Stimulated activated CD4-positive, alpha-beta T cell treated with anti-CD3 and anti-CD28 coated beads, Interleukin-4, amount 100 ng/mL, for 48 hours (primary cell): ENCODE measurements around the gene DNAJC11.
A peak's percentile ranks its signal among the peaks of the same experiment; 100 is the strongest.

ENCODE experiments used
- DNase-seq, 2 donors: peaks; one replicate each; pipeline ENCODE4 v3.0.0-alpha.2; 2020; ENCODE audit warnings: low read depth in 2 of 2

DNAJC11 gene

DNA sequence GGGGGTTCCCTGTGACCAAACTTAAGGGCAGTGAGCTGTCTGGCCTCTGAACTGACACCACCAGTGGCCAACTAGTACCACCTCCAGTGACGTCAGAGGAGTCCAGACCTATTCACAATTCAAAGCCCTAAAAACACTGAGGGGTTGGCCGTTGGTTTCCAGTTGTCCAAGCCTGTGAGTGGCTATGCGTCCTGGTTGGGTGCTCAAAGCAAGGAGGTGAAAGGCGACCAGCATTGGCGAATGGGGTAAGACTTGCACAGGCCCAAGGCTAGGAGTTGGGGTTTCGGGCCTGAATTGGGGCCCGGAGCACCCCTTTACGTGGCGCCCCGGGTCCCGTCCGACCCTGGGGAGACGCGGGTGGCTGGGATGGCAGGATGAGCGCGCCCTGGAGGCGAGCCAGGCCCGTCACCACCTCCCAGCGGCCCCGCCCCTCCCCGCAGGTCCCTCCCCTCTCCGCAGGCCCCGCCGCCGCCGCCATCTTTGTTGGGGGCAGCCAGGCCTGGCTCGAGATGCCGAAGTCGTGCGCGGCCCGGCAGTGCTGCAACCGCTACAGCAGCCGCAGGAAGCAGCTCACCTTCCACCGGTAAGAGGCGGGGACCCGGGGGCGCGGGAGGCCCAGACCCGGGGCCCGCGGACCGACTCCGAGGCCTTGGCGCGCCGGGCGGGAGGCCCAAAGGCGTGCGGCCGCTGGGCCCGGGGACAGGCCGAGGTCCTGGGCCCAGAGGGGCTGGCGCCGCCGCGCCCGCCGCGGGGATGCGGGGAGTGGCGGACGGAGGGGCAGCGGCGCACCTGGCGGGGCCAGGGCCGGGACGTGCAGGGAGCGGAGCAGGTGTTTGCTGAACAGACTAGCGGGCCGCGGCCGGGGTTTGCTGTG lies 76.7 kb downstream of the DNAJC11 start, which contains the start of gene THAP3:
Gene THAP3 (plus strand): TSS at position 159 of the 874 bp plus-strand sequence. CDS start 351 bp downstream, at position 510.
- DNase-seq: peak; percentile 85 to 90

DNA sequence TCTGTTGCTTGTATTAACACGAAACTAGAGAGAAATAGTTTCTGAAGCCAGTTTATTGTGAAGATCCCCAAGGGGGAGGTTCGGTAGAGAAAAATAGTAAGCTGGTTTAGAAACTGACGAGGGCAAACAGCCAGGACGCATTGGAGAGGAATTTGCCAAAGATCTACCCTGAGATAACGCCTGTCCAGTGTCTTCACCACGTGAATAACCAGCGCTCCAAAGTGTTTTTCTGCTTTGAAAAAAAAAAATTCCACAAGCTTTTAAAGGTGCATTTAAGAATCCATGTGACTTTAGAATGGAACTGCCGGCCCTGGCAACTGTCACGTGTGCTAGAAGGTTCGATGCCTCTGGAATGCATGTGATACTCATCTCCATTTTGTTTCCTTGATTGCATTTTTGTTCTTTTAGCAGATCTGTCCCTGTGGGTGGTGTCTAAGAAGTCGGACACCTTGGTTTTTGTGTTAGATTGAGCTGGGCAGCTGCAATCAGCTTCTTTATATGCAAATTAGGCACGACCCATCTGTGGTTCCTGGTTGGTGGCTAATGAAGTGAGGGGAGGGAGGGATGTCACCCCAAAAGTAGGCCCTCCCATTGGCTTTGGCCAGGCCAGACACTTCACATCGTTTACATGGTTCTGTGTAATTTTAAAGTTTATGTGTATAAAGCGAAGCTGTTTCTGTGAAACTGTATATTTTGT lies 78.2 kb downstream of the DNAJC11 start:
- DNase-seq: no peak

DNA sequence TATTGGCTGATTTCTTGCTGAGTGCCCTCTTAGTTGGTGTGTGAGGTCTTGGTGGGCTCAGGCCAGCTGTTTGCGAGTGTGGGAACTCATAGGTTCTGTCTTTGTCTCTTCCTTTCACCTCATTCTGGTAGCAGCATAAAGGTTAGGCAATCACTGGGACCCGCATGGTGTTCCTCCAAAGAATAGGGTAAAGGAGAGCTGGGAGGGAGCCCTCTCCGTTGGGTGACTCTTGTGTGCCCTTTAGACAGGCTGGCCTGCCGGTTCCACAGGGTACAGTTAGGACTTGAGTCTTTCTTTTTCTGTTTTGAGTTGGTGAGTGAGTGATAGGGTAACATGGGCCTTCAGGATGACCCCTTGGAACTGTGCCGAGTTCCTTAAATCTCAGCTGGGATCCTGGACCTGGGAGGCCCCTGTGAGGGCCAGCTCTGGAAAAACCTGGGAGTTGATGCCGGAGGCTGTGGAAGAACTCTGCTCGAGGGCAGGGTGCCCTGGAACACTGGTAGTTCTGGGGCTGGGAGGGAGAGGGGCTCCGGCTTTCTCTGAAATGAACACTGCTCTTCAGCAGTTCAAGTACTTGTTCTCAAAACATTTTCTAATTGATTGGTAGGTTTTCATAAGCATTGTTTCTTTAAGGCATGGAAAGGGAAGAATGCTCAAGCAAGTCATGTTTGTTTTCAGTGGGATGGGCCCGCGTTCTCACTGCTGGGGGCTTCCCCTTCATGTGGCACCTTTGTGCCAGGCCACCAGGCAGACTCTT lies 79.0 kb downstream of the DNAJC11 start:
- DNase-seq: no peak

DNA sequence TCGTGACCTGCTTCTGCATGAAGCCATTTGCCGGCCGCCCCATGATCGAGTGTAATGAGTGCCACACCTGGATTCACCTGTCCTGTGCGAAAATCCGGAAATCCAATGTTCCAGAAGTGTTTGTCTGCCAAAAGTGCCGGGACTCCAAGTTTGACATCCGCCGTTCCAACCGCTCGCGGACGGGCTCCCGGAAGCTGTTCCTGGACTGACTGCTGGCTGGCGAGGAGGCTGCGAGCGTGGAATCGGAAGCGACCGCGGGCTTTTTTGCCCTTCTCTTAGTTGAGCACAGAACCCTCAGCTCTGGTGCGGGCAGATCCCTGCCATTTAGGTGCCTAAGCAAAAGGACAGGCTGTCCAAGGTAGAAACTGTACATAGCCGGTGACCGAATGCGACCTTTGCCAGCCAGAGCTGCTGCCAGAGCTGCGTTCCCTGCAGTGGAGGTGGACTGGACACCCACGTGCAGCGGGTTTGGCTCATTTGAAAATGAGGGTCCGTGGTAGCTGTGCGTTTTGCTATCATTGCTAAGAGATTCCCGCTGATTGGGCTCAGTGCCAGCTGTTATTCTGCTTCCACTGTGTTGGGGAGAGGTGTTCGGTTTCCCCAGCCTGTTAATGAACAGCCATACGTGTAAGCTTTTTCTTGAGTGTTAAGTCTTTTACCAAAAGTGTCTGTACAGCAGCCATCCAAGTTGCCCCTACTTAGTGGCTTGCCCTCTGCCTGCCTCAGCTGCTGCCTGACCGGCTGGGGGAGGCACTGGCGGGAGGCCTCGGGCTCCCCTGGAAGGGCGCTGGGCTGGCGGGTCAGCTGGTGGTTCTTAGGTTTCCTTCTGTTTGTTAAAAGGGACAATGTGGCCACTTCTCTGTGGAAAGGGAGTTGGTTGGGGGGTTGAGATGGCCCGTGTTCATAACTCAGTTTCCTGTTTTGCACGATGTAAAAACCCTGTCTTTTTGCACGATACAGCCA lies 79.9 kb downstream of the DNAJC11 start:
- no peak for DNase-seq

DNA sequence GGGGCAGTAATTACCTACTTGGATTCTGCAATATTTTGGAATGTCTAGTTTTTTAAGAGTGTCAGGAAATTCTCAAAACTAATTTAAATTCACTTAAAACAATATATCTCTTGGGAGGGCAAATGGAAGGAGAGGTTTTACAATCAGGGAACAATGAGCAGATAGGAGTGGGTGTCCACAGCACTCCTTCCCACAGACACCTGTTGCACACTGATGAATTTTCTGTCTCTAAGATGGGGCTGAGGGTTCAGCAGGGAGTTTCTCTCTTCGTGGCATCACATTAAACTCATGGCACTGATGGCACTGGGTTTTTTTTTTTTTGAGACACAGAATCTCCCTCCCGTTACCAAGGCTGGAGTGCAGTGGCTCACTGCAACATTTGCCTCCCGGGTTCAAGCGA lies 82.6 kb downstream of the DNAJC11 start:
- DNase-seq: no peak

DNA sequence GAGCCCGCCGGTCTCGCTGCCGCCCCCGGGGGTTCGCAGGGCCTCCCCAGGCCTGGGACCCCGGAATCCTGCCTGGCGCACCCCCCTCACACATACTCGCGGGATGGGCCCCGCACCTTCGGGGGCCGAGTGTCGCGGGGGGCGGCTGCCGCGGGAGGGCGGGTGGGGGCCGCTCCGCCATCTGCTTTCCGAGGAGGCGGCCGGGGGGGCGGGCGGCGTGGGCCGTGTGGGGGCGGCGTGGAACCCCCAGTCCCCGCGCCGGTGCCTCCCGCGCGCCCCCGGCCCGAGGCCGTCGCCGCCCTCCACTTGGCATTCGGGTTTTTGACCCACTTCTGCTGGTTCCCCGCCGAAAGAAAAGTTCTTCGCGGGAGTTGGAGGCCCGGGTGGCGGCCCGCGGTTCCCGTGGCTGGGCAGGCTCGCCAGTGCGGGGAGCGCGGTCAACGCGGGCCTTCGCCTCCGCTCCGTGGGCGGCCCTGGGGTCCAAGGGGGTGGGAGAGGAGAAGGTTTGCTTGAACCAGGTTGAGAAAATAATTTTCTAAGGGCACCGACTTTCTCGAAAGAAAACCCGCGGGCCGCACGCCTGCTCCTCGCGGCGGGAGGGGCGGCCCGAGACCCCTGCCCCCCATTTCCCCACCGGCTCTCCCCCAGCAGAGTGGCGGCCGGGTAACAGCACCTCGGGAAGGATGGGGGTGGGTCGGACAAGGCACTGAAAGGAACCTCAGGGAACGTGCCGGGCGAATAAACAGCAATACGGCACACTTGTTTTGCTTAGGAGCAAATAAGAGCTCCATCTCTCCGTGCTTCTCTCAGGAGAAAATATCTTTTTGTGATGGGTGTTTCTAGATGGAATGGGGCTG lies 86.5 kb downstream of the DNAJC11 start:
- no peak for DNase-seq

DNA sequence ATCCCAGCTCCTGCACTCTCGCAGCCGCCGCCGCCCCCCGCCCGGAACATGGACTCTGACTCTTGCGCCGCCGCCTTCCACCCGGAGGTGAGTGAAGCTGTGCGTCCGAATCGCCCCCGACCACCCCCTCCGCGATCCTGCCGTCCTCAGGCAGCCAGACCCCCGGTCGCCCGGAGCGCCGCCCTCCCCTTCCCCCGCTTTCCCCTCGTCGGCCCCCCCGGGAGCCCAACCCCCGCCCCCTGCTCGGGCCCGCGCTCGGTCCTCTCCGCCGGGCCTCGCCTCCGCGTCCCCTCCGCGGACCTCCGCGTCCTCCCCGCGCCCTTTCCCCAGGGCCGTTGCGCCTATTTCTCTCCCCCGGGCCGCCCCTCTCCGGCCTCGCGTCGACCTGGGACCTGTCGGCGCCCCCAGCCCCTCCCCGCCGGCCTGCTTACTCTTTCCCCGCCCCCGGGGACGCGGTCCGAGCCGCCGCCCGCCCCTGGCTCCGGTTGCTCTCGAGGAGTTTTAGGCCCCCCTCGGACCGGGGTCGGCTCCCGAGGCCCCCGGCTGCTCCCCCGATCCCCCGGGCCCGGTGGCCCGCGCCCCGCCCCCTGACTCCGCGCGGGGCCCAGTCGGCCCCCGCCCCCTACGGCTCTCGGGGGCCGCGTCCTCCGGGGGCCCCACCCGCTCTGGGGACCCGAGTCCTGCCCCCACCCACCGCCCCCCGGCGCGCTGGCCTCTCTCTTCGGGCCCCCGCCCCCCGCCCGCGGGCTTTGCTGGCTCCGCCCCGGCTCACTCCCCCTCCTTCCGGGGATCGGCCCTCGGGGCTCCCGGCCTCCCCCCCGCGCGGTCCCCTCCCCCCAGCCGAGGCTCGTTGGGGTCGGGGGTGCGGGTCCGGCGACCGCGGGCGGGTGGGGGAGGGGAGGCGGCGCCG lies 87.3 kb downstream of the DNAJC11 start:
- peak in 1 of 2 donors; percentile 43 for DNase-seq

DNA sequence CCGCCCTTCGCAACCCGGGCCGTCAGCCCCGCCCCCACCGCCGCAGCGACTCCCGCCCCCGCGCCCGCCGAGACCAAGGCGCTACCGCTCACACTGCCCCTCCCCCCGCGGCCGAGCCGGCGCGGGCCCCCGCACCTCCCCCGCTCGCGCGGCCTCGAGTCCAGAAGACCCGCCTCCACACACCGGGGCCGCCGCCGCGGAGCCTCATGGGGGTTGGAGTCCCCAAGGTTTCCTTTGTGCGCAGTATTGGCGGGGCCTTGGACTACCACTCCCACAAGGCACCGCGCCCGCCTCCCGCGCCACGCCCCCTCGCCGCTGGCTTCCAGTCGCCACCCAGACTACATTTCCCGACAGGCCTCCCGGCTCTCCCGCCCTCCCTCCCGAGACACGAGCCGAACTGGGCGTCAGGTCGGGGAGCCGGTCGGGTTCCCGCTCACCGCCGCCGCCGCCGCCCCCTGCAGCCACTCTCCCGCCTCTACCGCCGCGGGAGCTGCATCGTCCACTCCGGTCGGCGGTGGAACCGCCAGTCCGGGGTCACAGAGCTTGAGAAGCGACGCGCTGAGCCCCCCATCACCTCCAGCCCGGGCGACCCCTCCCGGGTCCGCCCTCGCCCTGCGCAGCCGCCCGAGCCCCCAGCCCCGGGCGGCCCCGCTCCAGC lies 88.1 kb downstream of the DNAJC11 start, which contains the start of gene PHF13:
Gene PHF13 (plus strand): TSS at position 371 of the 658 bp plus-strand sequence. CDS start 336 bp downstream, outside the sequence.
- DNase-seq: peak; percentile 99 to 100

DNA sequence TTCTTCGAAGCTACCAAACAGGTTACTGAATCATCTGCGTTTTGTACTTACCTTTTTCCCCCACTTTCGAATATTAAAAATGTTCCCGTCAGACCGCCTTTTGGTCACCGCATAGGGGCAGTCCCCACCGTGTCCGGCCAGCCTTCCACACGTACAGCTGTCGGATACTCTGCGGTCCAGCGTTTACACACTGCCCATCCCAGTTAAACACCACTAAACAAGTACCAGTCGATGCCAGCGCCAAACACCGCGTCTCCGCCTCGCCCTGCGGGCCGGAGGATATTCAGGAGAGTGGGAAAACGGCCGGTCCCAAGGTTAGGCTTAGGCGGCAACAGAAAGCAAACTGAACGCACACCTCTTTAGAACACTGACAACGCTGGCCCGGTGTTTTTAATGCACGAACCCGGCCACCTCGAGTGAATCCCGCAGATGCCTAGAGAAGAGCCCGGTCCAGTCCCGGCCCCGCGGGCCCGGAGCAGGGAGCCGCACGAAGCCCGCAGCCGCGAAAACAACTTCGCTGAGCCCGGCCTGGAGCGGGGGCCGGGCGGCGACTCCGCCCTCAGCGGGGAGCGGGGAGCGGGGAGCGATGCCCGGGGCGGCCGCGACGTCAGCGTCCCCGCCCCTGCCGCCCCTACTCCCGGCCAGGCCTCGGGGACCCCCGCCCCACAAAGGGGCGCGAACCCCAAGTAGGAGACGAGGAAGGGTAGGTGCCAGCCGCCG lies 88.8 kb downstream of the DNAJC11 start:
- no peak for DNase-seq

DNA sequence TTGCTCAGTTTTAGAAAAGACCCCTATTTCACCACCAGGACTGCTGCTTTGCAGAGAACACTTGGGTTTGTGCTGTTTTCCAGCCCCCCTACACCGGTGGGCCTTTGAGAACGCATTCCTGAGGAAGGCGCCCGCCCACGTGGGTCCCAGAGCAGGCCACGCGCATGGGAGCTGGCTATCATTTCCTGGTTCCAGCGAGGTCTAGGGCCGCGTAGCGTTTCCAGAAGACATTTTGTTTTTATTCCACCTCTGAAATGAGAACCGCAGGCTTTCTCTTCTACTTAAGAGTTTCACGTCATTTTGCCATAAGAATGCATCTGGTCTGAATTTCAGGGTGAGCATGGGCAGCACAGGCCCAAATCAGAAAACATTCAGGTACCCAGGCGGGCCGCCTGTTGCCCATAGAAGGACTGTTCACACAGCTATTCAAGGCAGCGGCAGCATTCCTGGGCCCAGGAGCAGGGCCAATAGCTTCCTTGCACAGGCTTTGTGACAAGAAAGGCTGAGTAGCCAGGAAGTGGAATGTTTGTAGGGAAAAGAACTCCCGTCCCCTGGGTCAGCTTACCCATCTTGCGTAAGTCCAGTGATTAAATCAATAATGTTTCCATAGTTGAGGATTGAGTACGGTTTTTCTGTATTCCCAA lies 97.6 kb downstream of the DNAJC11 start:
- DNase-seq: no peak

DNA sequence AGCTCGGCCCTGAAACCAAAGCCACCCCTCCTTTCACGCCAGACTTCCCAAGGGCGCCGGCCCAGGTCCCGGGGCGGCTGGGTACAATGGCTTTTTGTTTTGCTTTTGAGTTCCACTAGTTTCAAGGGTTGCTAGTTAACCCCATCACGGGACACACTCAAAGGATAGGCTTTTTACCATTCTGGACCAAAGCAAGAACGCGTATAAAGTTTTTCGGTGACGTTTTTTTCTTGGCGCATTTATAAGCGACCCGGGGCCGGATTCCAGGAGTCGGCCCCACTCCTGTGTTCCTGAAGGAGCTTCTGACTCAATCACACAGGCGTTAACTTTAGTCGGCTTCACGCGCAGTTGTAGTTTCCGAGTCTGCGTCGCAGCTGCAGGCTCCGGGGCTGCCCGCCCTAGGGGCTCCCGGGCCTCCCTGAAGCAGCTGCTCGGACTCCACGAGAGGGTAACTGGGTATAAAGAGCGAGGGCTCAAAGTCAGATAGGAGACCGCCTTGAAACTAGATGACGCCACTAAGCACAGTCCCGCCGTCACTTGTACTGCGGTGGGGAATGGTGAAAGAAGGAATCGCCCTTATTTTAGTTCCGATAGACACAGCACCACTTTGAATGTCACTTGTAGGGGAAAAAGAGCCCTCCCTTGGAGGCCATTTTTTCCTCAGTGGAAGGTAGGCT lies 98.2 kb downstream of the DNAJC11 start:
- peak in 1 of 2 donors; percentile 42 for DNase-seq

DNA sequence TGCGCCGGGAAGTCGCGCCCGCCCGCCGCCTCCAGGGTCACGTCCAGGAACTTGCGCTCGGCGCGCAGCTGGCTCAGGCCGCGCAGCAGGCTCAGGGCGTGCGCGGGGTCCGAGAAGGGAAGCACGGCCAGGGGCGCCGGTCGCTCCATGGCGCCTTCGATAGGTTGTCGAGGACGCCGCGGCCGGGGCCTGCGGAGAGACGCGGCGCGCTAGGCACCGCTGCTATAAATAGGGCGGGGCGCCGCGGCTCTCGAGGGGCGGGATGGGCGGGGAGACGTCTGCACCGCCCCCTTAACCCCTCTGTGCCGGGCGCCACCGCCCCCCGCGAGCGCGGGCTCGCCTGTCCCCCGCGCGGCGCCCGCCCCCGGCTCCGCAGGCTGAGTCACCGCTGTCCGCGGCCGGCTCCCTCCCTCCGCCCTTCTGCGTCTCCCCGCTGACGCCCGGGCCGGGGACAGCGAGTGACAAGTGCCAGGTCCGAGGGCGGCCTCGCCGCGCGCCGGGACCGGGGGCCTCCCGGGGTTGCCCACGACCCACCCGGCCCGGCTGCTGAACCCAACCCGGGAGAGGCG lies 98.9 kb downstream of the DNAJC11 start, which contains the start of gene KLHL21:
Gene KLHL21 (minus strand): TSS at position 201 of the 569 bp plus-strand sequence. CDS start 52 bp downstream, at position 149.
- DNase-seq: peak; percentile 75 to 87

DNA sequence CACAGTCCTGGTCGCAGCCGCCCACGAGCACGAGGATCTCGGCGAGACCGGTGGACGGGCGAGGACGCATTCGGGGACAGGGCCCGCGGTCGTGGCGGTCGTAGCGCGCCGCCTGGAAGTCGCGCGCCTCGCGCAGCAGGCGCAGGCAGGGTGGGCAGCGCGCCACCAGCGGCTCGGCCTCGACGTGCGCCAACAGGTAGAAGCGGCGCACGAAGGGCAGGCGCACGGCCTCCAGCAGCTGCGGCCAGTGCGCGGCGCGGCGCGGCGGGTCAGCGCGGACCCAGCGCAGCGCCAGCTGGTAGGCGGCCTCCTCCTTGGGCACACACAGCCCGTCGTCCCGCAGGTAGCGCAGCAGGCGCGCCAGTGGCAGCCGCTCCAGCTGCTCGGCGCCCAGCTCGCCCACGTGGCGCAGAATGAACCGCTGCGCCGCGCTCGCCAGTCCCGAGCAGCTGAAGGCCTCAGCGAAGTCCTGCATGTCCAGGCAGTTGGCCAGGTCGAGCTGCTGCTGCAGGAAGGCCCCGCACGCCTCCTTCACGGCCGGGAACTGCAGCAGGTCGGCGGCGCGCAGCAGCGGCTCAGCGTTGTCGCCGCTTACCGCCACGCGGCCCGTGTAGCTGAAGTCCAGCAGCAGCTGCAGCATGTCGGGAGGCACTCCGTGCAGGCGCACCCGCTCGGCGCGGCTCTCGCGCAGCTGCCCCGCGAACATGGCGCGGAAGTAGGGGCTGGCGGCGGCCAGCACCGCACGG lies 99.5 kb downstream of the DNAJC11 start:
- no peak for DNase-seq

DNA sequence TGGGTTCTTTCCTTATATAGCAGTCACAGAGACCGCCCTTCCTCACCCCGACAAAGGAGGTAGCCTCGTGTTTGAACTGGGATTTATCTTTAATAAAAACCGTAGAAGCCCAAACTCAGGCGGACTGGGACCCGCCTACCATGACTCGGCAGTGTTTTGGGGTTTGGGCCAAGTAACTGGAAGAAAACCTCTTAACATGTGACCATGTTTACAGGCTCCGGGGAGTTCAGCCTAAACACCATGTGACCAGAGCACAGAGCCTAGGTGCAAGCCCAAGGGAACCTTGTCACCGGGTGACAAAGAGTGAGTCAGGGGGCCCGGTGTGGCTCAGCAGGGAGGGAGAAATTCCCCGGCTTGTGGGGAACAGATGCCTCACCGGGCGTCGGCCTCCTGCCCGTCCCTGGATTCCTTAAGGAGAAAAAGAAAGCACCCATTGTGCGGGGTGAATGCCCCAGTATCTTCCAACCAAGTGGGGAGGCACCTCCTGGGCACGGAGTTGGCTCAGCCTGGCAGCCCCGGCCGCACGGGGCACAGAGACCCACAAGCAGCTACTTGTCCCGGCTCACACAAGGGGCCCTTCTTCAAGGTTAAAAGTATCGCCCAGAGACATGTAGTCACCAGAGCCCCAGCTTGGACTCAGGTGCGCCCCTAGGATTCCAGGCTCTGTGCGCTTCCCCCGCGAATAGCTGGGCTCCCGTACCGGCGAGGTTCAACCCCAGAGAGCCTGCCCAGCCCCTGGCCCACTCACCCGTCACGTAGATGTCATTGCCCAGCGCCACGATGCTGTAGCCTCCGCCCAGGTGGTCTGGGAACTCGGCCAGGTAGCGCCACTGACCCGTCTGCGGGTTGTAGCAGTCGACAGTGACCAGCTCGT lies 100.3 kb downstream of the DNAJC11 start:
- peak; percentile 73 to 82 for DNase-seq
